ENCODE data around the gene PDCD1.

GRCh38 chr2:241905716-241906377 lies 47.2 kb upstream of the PDCD1 start:
- TF ChIP-seq CTCF (IDR thresholded peaks at IDR 0.05) (no peak), POLR2A (IDR thresholded peaks at IDR 0.05) (no peak), POLR2AphosphoS5 (IDR thresholded peaks at IDR 0.05) (no peak), EP300 (IDR thresholded peaks at IDR 0.05) (no peak)

Measured in upper lobe of left lung (tissue), 4 donors.